ACC112 (cell line): Measurements from ENCODE around the gene COPB2.

Experiments used
- H2AFZ ChIP-seq: fragments of 200-600 bp; sonication (generic); one replicate; pipeline ENCODE4 v1.6.0; 2017; ENCODE audit warnings: antibody characterized with exemption, low read length; ENCODE audit not compliant: unreplicated experiment
- H3K27ac ChIP-seq: fragments of 200-600 bp; sonication (generic); 2 replicates; pipeline ENCODE4 v1.5.1; 2014; ENCODE audit warnings: low read depth, mild to moderate bottlenecking, antibody characterized with exemption, low read length, moderate library complexity
- H3K27me3 ChIP-seq: fragments of 200-600 bp; sonication (generic); 2 replicates; pipeline ENCODE4 v1.6.1; 2014; ENCODE audit warnings: mild to moderate bottlenecking, antibody characterized with exemption, low read length, moderate library complexity, mixed read lengths; ENCODE audit not compliant: insufficient read depth
- H3K36me3 ChIP-seq: fragments of 200-600 bp; sonication (generic); 2 replicates; pipeline ENCODE4 v1.6.1; 2016; ENCODE audit warnings: mild to moderate bottlenecking, antibody characterized with exemption, low read length, moderate library complexity, mixed read lengths; ENCODE audit not compliant: insufficient read depth
- H3K4me1 ChIP-seq: fragments of 200-600 bp; sonication (generic); one replicate; pipeline ENCODE4 v1.6.1; 2016; ENCODE audit warnings: low read length, mixed read lengths; ENCODE audit not compliant: insufficient read depth, unreplicated experiment, control insufficient read depth
- H3K4me3 ChIP-seq: fragments of 200-600 bp; sonication (generic); 2 replicates; pipeline ENCODE4 v1.5.1; 2014; ENCODE audit warnings: mild to moderate bottlenecking, low read depth, low read length
- H3K79me2 ChIP-seq: fragments of 200-600 bp; sonication (generic); one replicate; pipeline ENCODE4 v1.6.0; 2016; ENCODE audit warnings: low read length; ENCODE audit not compliant: control insufficient read depth, unreplicated experiment, insufficient read depth

The COPB2 gene

GRCh38 chr3:139389552-139390368 lies at the start of gene COPB2:
COPB2 (minus strand) TSS chr3:139389647; CDS start chr3:139389550, 97 bp downstream.
- no peaks in the 10 kb centered on the region for H3K27me3 ChIP-seq
- peaks cover 57% of the 10 kb centered on the region for H3K79me2 ChIP-seq
- H2AFZ ChIP-seq: peak within 1 kb of the TSS; percentile 82
- H3K4me3 ChIP-seq: peak within 1 kb of the TSS; percentile 99
- peak within 1 kb of the TSS; percentile 90 for H3K27ac ChIP-seq
- H3K4me1 ChIP-seq: peaks cover 32% of the 10 kb centered on the region
- no peaks in the 10 kb centered on the region for H3K36me3 ChIP-seq

DNA sequence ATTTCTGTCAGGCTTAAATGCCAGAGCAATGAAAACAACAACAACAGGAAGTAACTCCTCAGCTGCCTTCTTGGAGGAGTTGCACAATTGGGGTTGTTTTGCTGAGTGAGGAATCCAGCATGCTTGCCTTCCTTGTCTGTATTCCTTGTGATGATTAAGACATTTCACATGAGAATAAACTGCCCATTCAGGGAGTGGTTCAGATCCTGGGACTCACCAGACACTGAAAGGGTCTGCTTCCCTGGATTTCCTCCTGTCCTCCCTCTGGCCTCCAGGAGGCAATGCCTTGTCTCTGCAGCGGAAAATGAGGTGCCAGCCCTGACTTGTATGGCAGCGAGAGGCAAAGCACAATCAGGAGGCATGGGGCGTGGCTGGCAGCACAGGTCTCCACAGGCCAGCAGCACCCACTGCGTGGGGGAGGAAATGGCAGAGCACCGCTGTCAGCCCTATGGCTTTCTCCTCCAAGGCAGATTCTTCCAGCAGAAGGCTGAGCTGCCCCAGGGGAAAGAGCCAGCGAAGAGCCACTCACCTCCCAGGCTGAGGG lies 45.4 kb upstream of the COPB2 start:
- no peaks in the 10 kb centered on the region for H3K79me2 ChIP-seq
- no peak overlapping the region for H3K4me3 ChIP-seq
- no peak overlapping the region for H3K27ac ChIP-seq
- no peak overlapping the region for H2AFZ ChIP-seq
- no peaks in the 10 kb centered on the region for H3K4me1 ChIP-seq
- H3K27me3 ChIP-seq: no peaks in the 10 kb centered on the region
- H3K36me3 ChIP-seq: no peaks in the 10 kb centered on the region

DNA sequence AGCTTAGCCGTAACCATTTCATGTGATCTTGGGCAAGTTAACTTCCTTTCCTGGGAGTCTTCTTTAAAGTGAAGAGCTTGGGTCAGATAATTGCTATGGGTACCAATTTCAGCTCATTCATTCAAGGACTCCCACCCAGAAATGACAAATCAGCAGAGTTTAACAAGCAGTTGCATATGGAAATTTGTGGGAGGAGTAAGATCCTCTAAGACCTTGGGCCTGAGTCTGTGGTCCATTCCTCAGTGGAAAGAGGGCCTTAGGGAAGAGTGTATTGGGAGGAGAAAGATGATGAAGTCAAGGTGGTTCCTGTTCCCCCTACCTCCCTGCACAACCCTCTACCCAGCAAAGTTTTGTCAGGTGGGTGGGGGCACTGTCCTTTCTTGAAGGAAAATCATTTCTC lies 44.8 kb upstream of the COPB2 start:
- no peaks in the 10 kb centered on the region for H3K79me2 ChIP-seq
- H2AFZ ChIP-seq: no peak overlapping the region
- H3K36me3 ChIP-seq: no peaks in the 10 kb centered on the region
- no peaks in the 10 kb centered on the region for H3K27me3 ChIP-seq
- H3K27ac ChIP-seq: no peak overlapping the region
- H3K4me3 ChIP-seq: no peak overlapping the region
- H3K4me1 ChIP-seq: no peaks in the 10 kb centered on the region

- Histone ChIP-seq H2AFZ (no peak overlapping the region), H3K79me2 (no peaks in the 10 kb centered on the region), H3K27ac (no peak overlapping the region), H3K27me3 (no peaks in the 10 kb centered on the region), H3K36me3 (no peaks in the 10 kb centered on the region), H3K4me3 (no peak overlapping the region), H3K4me1 (no peaks in the 10 kb centered on the region)
These were observed 43.6 kb upstream of the COPB2 start for GRCh38 chr3:139433089-139433488.

GRCh38 chr3:139430493-139430892 lies 41.0 kb upstream of the COPB2 start:
- no peaks in the 10 kb centered on the region for H3K4me1 ChIP-seq
- no peak overlapping the region for H3K4me3 ChIP-seq
- H3K79me2 ChIP-seq: no peaks in the 10 kb centered on the region
- H2AFZ ChIP-seq: no peak overlapping the region
- H3K27ac ChIP-seq: no peak overlapping the region
- no peaks in the 10 kb centered on the region for H3K27me3 ChIP-seq
- H3K36me3 ChIP-seq: no peaks in the 10 kb centered on the region

GRCh38 chr3:139427283-139428060 lies 38.0 kb upstream of the COPB2 start:
- Histone ChIP-seq H3K4me3 (no peak overlapping the region), H3K27ac (no peak overlapping the region), H3K27me3 (no peaks in the 10 kb centered on the region), H2AFZ (no peak overlapping the region), H3K79me2 (no peaks in the 10 kb centered on the region), H3K4me1 (no peaks in the 10 kb centered on the region), H3K36me3 (no peaks in the 10 kb centered on the region)

DNA sequence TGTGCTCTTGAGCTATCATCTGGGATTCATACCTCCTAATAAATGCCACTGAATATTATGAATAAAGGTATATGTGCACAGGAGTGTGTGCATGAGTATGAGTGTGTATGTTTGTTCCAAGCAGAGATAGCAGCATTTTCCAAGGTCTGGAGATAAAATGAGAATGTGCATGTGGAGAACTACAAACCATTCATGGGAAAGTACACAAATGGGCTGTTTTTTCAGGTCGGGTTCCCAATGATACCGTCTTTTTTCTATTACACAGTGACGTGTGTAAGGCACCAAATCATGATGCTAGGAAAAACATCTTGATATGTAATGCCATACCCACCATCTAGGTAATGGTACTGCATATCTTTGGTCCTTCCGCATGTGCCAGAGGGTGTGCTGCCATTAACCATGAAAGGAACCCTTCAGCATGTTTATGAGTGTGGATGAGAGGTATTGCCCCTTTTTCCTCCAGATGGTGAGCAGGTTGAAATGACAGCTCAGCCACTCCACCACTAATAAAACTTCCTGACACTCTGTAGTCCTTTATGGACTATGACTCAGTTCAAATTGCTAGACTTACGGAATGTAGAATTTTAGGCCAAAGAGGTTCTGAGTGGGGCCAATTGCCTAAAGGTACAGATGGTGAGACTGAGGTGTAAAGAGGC lies 36.4 kb upstream of the COPB2 start:
- Histone ChIP-seq H3K27ac (no peak overlapping the region), H3K4me1 (no peaks in the 10 kb centered on the region), H2AFZ (no peak overlapping the region), H3K4me3 (no peak overlapping the region), H3K27me3 (no peaks in the 10 kb centered on the region), H3K79me2 (no peaks in the 10 kb centered on the region), H3K36me3 (no peaks in the 10 kb centered on the region)

DNA sequence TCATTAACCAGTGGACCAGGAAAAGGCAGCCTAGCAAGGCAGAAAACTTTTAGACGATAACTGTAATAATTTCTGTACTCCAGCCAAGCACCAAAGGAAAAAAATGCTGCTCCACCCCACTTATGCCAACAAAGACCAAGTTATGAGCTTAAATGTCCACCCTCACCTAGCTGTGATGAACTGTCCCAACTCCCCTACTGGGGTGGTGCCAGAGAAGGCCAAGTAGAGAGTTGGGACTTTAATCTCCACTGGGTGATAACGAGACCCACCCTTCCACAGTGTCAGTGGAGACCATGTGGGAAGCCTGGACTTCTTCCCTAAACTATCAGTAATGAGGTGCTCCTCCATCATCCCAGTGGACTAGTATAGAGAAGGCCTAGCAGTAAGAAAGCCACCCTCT lies 33.8 kb upstream of the COPB2 start:
- H2AFZ ChIP-seq: no peak overlapping the region
- H3K36me3 ChIP-seq: no peaks in the 10 kb centered on the region
- H3K79me2 ChIP-seq: no peaks in the 10 kb centered on the region
- no peaks in the 10 kb centered on the region for H3K27me3 ChIP-seq
- no peak overlapping the region for H3K4me3 ChIP-seq
- H3K4me1 ChIP-seq: no peaks in the 10 kb centered on the region
- H3K27ac ChIP-seq: no peak overlapping the region

GRCh38 chr3:139421460-139421859 lies 32.0 kb upstream of the COPB2 start:
- H3K79me2 ChIP-seq: no peaks in the 10 kb centered on the region
- no peaks in the 10 kb centered on the region for H3K4me1 ChIP-seq
- H3K4me3 ChIP-seq: no peak overlapping the region
- no peaks in the 10 kb centered on the region for H3K36me3 ChIP-seq
- H3K27ac ChIP-seq: no peak overlapping the region
- H2AFZ ChIP-seq: no peak overlapping the region
- H3K27me3 ChIP-seq: no peaks in the 10 kb centered on the region

GRCh38 chr3:139421040-139421439 lies 31.6 kb upstream of the COPB2 start:
- Histone ChIP-seq H2AFZ (no peak overlapping the region), H3K27me3 (no peaks in the 10 kb centered on the region), H3K4me3 (no peak overlapping the region), H3K4me1 (no peaks in the 10 kb centered on the region), H3K79me2 (no peaks in the 10 kb centered on the region), H3K27ac (no peak overlapping the region), H3K36me3 (no peaks in the 10 kb centered on the region)
